ENCODE data around the gene CYP51A1. TPM values are rescaled to one million over a fixed set of nuclear protein-coding genes. Genes with fewer than 3 reads are reported as not detected.

The CYP51A1 gene
- total RNA-seq, 1 donor from 2014 or later = 83.9 TPM

DNA sequence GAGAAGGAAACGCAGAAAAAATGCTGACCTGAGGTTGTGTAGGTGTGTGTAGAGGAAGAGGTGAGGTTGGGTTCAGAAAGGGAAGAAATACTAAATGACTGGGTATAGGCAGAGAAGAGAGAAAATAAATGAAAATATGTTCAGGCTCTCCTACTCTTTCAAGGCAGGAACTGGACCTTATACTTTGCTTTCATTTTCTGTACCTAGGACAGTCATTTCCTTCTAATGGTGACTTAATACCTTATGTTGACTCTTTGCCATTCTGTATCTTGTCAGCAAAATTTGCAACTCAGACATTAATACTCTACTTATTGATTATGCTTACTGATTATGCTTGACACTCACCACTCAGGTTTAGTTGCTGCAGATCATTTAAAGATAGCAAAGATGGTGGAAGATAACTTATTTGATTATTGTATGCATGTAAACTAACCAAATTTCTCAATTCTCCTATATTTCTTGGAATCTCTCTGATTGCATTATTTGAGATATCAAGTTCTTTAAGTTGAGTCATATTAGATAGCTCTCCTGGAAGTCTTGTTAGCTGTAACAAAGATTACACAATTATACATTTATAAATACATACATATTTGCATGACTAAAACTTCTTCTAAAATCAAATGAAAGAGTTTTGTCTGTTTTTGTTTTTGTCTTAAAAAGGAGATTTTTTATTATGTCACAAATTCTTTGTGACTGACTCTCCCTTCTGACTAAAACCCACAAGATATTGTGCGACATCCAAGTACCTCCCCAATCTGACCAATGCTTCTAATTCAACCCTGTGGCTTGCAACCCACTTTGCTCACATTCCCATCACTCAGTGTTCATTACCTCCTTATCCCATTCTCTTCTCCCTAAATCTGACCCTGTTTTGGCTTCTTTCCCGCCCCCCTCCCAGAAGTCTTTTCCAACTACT lies 24.6 kb upstream of the CYP51A1 start:
- H3K27me3 ChIP-seq (ENCODE audit: insufficient read depth, low read length) = no peaks in the 10 kb centered on the region
- TF ChIP-seq, protein P1, sequence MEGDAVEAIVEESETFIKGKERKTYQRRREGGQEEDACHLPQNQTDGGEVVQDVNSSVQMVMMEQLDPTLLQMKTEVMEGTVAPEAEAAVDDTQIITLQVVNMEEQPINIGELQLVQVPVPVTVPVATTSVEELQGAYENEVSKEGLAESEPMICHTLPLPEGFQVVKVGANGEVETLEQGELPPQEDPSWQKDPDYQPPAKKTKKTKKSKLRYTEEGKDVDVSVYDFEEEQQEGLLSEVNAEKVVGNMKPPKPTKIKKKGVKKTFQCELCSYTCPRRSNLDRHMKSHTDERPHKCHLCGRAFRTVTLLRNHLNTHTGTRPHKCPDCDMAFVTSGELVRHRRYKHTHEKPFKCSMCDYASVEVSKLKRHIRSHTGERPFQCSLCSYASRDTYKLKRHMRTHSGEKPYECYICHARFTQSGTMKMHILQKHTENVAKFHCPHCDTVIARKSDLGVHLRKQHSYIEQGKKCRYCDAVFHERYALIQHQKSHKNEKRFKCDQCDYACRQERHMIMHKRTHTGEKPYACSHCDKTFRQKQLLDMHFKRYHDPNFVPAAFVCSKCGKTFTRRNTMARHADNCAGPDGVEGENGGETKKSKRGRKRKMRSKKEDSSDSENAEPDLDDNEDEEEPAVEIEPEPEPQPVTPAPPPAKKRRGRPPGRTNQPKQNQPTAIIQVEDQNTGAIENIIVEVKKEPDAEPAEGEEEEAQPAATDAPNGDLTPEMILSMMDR (IDR thresholded peaks at IDR 0.05; ENCODE audit: insufficient read depth, low read depth, low read length) = no peak
- no peak for TF ChIP-seq EZH2 (IDR thresholded peaks at IDR 0.05; ENCODE audit: insufficient read depth, low read length)
- Mint-ChIP-seq H3K4me1 (ENCODE audit: low read depth, unreplicated experiment) (peaks cover 8% of the 10 kb centered on the region), H3K27me3 (ENCODE audit: low read depth, unreplicated experiment) (no peaks in the 10 kb centered on the region), H3K4me3 (ENCODE audit: unreplicated experiment) (no peak overlapping the region), H3K27ac (ENCODE audit: unreplicated experiment) (no peak overlapping the region), H3K36me3 (ENCODE audit: low read depth, unreplicated experiment) (no peaks in the 10 kb centered on the region), H3K9me3 (ENCODE audit: unreplicated experiment) (no peaks in the 10 kb centered on the region)
- H3K27ac ChIP-seq (ENCODE audit: low read depth, low read length) = peak overlapping the region; percentile 57
- DNase-seq (ENCODE audit: low read depth) (peak; percentile 96), FAIRE-seq (peak; percentile 83)
- peak overlapping the region; percentile 18 for H3K4me3 ChIP-seq (ENCODE audit: insufficient read depth, low read depth, low read length)
- no peaks in the 10 kb centered on the region for H3K9me3 ChIP-seq (ENCODE audit: insufficient read depth, low read depth, low read length)
- H3K4me2 ChIP-seq (ENCODE audit: low read length) = peak overlapping the region; percentile 72
- H3K9ac ChIP-seq (ENCODE audit: low read length) = peak overlapping the region; percentile 2
- peak overlapping the region; percentile 14 for H2AFZ ChIP-seq (ENCODE audit: low read depth, low read length)
- peaks cover 10% of the 10 kb centered on the region for H3K4me1 ChIP-seq (ENCODE audit: insufficient read depth, low read length)
- no peaks in the 10 kb centered on the region for H4K20me1 ChIP-seq (ENCODE audit: insufficient read depth, low read length)
- H3K36me3 ChIP-seq (ENCODE audit: insufficient read depth, low read length) = no peaks in the 10 kb centered on the region
- H3K79me2 ChIP-seq (ENCODE audit: insufficient read depth, low read length) = no peaks in the 10 kb centered on the region

DNA sequence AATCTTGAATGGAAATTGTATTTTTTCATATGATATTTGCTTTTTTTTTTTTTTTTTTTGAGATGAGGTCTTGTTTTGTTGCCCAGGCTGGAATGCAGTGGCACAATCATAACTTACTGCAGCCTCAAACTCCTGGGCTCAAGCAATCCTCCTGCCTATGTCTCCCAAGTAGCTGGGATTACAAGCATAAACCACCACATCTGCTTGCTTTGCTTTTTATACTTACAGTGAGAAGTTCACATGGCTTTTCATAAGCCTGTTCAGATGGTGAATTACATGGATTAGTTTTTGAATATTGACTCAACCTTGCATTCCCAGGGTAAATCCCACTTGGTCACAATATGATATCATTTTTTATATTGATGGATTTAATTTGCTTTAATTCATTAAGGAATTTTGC lies 22.7 kb upstream of the CYP51A1 start:
- TF ChIP-seq, protein P1 (IDR thresholded peaks at IDR 0.05; ENCODE audit: insufficient read depth, low read depth, low read length) = no peak
- no peak for TF ChIP-seq EZH2 (IDR thresholded peaks at IDR 0.05; ENCODE audit: insufficient read depth, low read length)
- Histone ChIP-seq H4K20me1 (ENCODE audit: insufficient read depth, low read length) (no peaks in the 10 kb centered on the region), H3K36me3 (ENCODE audit: insufficient read depth, low read length) (no peaks in the 10 kb centered on the region), H3K27ac (ENCODE audit: low read depth, low read length) (no peak overlapping the region), H3K27me3 (ENCODE audit: insufficient read depth, low read length) (no peaks in the 10 kb centered on the region), H3K9ac (ENCODE audit: low read length) (no peak overlapping the region), H3K4me1 (ENCODE audit: insufficient read depth, low read length) (peaks cover 10% of the 10 kb centered on the region), H3K79me2 (ENCODE audit: insufficient read depth, low read length) (no peaks in the 10 kb centered on the region), H3K4me2 (ENCODE audit: low read length) (no peak overlapping the region), H3K9me3 (ENCODE audit: insufficient read depth, low read depth, low read length) (no peaks in the 10 kb centered on the region), H3K4me3 (ENCODE audit: insufficient read depth, low read depth, low read length) (no peak overlapping the region), H2AFZ (ENCODE audit: low read depth, low read length) (no peak overlapping the region)
- no peak overlapping the region for H3K27ac Mint-ChIP-seq (ENCODE audit: unreplicated experiment)
- DNase-seq (ENCODE audit: low read depth) (no peak), FAIRE-seq (no peak)
- no peaks in the 10 kb centered on the region for H3K36me3 Mint-ChIP-seq (ENCODE audit: low read depth, unreplicated experiment)
- H3K9me3 Mint-ChIP-seq (ENCODE audit: unreplicated experiment) = no peaks in the 10 kb centered on the region
- H3K4me1 Mint-ChIP-seq (ENCODE audit: low read depth, unreplicated experiment) = peaks cover 8% of the 10 kb centered on the region
- no peak overlapping the region for H3K4me3 Mint-ChIP-seq (ENCODE audit: unreplicated experiment)
- no peaks in the 10 kb centered on the region for H3K27me3 Mint-ChIP-seq (ENCODE audit: low read depth, unreplicated experiment)

All from astrocyte (in vitro differentiated cells and primary cell).